GM12865 (cell line): ENCODE results near the gene ST7.

Source experiments
- DNase-seq: peaks from one replicate; pipeline ENCODE4 v3.0.0; 2010; ENCODE audit warnings: low read depth
- H3K4me3 ChIP-seq: 2 replicates; pipeline ENCODE4 v1.5.1; 2011; ENCODE audit warnings: mild to moderate bottlenecking, low read depth, low read length, control low read depth
- CTCF ChIP-seq: IDR thresholded peaks from 2 replicates; pipeline ENCODE4 v1.5.1; 2011; ENCODE audit warnings: low read length, control low read depth, low read depth, inconsistent platforms; ENCODE audit not compliant: insufficient read depth; ENCODE audit errors: missing control alignments

ST7 gene

GRCh38 chr7:117111535-117111934 lies 158.2 kb downstream of the ST7 start:
- TF ChIP-seq CTCF: no peak
- no peak for DNase-seq
- H3K4me3 ChIP-seq: no peak overlapping the region

DNA sequence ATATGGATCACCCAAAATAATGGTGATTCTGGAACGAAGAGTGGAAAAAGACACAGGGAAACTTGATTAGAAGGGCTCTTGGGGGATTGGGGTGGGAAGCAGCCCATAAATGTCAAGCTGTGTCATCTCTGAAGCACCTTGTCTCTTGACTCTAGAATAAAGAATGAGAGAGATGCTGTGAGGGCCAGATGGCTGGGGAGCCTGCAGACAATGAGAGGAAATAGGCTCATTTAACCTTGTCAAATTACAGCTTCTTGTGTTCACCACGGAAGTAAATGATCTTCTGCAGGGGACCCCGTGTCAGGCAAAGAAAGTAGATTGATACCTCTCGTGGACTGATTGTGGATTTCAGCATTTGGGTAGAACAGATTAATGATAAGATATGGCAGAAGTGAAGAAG lies 159.3 kb downstream of the ST7 start:
- H3K4me3 ChIP-seq: no peak overlapping the region
- no peak for TF ChIP-seq CTCF
- DNase-seq: no peak

GRCh38 chr7:117113871-117114270 lies 160.6 kb downstream of the ST7 start:
- DNase-seq: no peak
- no peak for TF ChIP-seq CTCF

GRCh38 chr7:117114272-117114671 lies 161.0 kb downstream of the ST7 start:
- TF ChIP-seq CTCF: no peak
- no peak for DNase-seq
- no peak overlapping the region for H3K4me3 ChIP-seq

More at GRCh38 chr7:117113871-117114270, 160.6 kb downstream of the ST7 start:
- no peak overlapping the region for H3K4me3 ChIP-seq

GRCh38 chr7:117116211-117116610 lies 162.9 kb downstream of the ST7 start:
- no peak for TF ChIP-seq CTCF
- no peak overlapping the region for H3K4me3 ChIP-seq
- DNase-seq: no peak

GRCh38 chr7:117117172-117117571 lies 163.9 kb downstream of the ST7 start:
- DNase-seq: no peak
- TF ChIP-seq CTCF: no peak
- no peak overlapping the region for H3K4me3 ChIP-seq

- TF ChIP-seq CTCF: no peak
- DNase-seq: no peak
- H3K4me3 ChIP-seq: no peak overlapping the region
Measured at GRCh38 chr7:117118579-117119180, 165.4 kb downstream of the ST7 start.
